ENCODE measurements around the gene PLXNA1. TPM values are rescaled to one million over a fixed set of nuclear protein-coding genes. Genes with fewer than 3 reads are reported as not detected.

PLXNA1 gene
- total RNA-seq, 4 donors from 2014 or later, result 20.8 to 56.7 (median 27.7) TPM

- intact Hi-C loops (cut with DNase I; ENCODE audit: low total_unique reads), result no loop called here
- Histone ChIP-seq H3K4me3 (no peak overlapping the region), H3K9me3 (no peaks in the 10 kb centered on the region), H3K4me1 (peaks cover 0 to 10% (median 10%) of the 10 kb centered on the region in 4 donors), H3K36me3 (no peaks in the 10 kb centered on the region), H3K27me3 (no peaks in the 10 kb centered on the region), H3K27ac (no peak overlapping the region)
- TF ChIP-seq CTCF (IDR thresholded peaks at IDR 0.05), result no peak
- no peak for TF ChIP-seq POLR2AphosphoS5 (IDR thresholded peaks at IDR 0.05)
- TF ChIP-seq POLR2A (IDR thresholded peaks at IDR 0.05), result no peak
- TF ChIP-seq EP300 (IDR thresholded peaks at IDR 0.05; ENCODE audit: low read depth), result no peak
- WGBS, 2 donors (ENCODE audit: low coverage in 1 of 2), result 76 to 90% methylated on average over 3 to 4 of the region's 4 CpGs
- DNase-seq, result no peak
- in situ Hi-C loops (cut with MboI; ENCODE audit: low pct_ligation_motif_present in 1 of 4, low pct_unique_long_range_greater_than_20kb in 1 of 4, low sequenced_read_pairs in 3 of 4), result no loop called here
Observed at GRCh38 chr3:126939338-126939718, 43.6 kb upstream of the PLXNA1 start.

- DNase-seq, result no peak
- 82 to 91% methylated on average over 1 to 3 of the region's 3 CpGs for WGBS, 2 donors (ENCODE audit: low coverage in 1 of 2)
- peaks cover 0 to 10% (median 10%) of the 10 kb centered on the region in 4 donors for H3K4me1 ChIP-seq
- TF ChIP-seq EP300 (IDR thresholded peaks at IDR 0.05; ENCODE audit: low read depth), result no peak
- no peak for TF ChIP-seq POLR2A (IDR thresholded peaks at IDR 0.05)
- no peak for TF ChIP-seq CTCF (IDR thresholded peaks at IDR 0.05)
- no peak for TF ChIP-seq POLR2AphosphoS5 (IDR thresholded peaks at IDR 0.05)
- no peaks in the 10 kb centered on the region for H3K36me3 ChIP-seq
- intact Hi-C loops (cut with DNase I; ENCODE audit: low total_unique reads) (no loop called here), in situ Hi-C loops (cut with MboI; ENCODE audit: low pct_ligation_motif_present in 1 of 4, low pct_unique_long_range_greater_than_20kb in 1 of 4, low sequenced_read_pairs in 3 of 4) (no loop called here)
- H3K27ac ChIP-seq, result no peak overlapping the region
- no peak overlapping the region for H3K4me3 ChIP-seq
- no peaks in the 10 kb centered on the region for H3K9me3 ChIP-seq
- no peaks in the 10 kb centered on the region for H3K27me3 ChIP-seq
Observed at GRCh38 chr3:126939733-126940132, 43.2 kb upstream of the PLXNA1 start.

DNA sequence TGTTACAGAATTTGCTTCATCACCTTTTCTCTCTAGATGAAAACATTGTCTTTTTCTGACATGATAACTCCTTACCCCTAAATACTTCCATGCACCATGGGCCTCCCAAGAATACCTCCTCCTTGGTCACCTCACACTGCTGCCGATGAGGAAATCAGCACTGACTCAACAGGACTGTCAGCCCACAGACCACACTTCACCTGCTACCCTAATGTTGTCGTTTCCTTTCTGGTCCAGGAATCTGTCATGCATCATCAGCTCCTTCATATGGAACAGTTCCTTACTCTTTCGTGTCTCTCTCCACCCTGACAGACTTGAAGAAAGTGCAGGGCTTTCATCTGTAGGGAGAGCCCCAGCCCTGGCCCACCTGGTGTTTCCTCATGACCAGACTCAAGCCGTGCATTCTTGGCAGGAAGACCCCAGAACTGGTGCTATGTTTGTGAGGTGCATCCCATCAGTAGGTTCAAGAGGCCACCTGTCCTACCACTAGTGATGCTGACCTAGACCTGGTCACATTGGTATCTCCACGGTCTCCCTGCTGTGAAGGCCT is 41.1 kb upstream of the PLXNA1 start:
- Histone ChIP-seq H3K4me1 (peaks cover 0 to 10% (median 10%) of the 10 kb centered on the region in 4 donors), H3K4me3 (no peak overlapping the region), H3K9me3 (no peaks in the 10 kb centered on the region), H3K27ac (no peak overlapping the region), H3K36me3 (no peaks in the 10 kb centered on the region), H3K27me3 (no peaks in the 10 kb centered on the region)
- WGBS, 2 donors (ENCODE audit: low coverage in 1 of 2), result 77 to 85% methylated on average over 3 to 5 of the region's 5 CpGs
- in situ Hi-C loops (cut with MboI; ENCODE audit: low pct_ligation_motif_present in 1 of 4, low pct_unique_long_range_greater_than_20kb in 1 of 4, low sequenced_read_pairs in 3 of 4) (no loop called here), intact Hi-C loops (cut with DNase I; ENCODE audit: low total_unique reads) (no loop called here)
- no peak for TF ChIP-seq POLR2AphosphoS5 (IDR thresholded peaks at IDR 0.05)
- no peak for TF ChIP-seq EP300 (IDR thresholded peaks at IDR 0.05; ENCODE audit: low read depth)
- no peak for TF ChIP-seq CTCF (IDR thresholded peaks at IDR 0.05)
- TF ChIP-seq POLR2A (IDR thresholded peaks at IDR 0.05), result no peak
- no peak for DNase-seq

DNA sequence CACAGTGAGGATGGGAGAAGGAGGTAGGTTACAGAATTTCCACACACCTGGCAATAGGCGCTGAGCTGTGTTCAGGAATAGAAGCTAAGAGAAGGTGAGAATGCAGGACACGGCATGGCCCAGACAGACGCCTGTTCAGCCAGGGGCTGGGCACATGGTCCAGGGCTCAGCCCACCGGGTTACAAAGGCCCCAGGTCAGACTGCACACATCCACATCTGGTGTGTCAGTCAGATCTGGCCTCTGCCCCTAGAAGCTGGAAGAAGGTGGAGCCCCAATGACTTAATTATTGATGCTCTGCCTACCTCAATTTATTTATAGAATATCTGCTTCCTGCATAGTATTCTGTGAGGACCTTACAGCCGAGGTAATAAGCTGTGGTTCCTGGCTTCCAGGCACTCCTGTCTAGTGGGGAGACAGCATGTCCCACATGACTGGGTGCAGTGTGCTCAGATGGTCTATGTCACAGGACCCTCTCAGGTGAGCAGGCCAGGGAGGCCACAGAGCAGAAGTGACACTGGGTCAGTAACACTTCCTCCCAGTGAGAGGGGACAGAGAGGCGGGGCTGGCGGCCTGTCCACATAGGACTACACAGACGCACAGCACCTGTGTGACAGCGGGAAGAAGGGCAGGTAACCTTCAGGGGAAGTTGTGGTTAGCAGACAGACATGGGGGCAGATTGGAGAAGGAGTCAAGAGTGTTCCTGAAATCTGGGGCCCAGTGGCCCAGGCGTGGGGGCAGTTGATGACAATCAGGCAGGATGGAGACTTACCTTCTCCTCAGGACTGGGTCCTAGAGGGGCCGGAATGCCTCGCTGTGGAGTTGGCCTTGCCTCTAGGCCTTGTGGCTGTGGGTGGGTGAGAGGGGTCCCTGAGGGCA is 38.6 kb upstream of the PLXNA1 start:
- no peak overlapping the region for H3K4me3 ChIP-seq
- no peaks in the 10 kb centered on the region for H3K27me3 ChIP-seq
- no peaks in the 10 kb centered on the region for H3K9me3 ChIP-seq
- H3K36me3 ChIP-seq, result no peaks in the 10 kb centered on the region
- DNase-seq, result no peak
- WGBS, 2 donors (ENCODE audit: low coverage in 1 of 2), result 91 to 100% methylated on average over 1 to 12 of the region's 12 CpGs
- intact Hi-C loops (cut with DNase I; ENCODE audit: low total_unique reads) (no loop called here), in situ Hi-C loops (cut with MboI; ENCODE audit: low pct_ligation_motif_present in 1 of 4, low pct_unique_long_range_greater_than_20kb in 1 of 4, low sequenced_read_pairs in 3 of 4) (no loop called here)
- no peak for TF ChIP-seq CTCF (IDR thresholded peaks at IDR 0.05)
- TF ChIP-seq POLR2AphosphoS5 (IDR thresholded peaks at IDR 0.05), result no peak
- TF ChIP-seq EP300 (IDR thresholded peaks at IDR 0.05; ENCODE audit: low read depth), result no peak
- TF ChIP-seq POLR2A (IDR thresholded peaks at IDR 0.05), result no peak
- H3K4me1 ChIP-seq, result peaks cover 0 to 2% (median under 1%) of the 10 kb centered on the region in 4 donors
- H3K27ac ChIP-seq, result no peak overlapping the region

All from transverse colon (tissue), 4 donors.